ENCODE results near the gene EIF4G1. TPM values are rescaled to one million over a fixed set of nuclear protein-coding genes. Genes with fewer than 3 reads are reported as not detected.

Gene EIF4G1
- total and polyA plus RNA-seq, 2 of the 4 experiments (the other 2 are of a cell fraction): 225 to 274 TPM

- Histone ChIP-seq H3K36me3 (ENCODE audit: control insufficient read depth, insufficient read depth, low read length) (peaks cover 20% of the 10 kb centered on the region), H3K27ac (ENCODE audit: insufficient read depth, low read length) (no peak overlapping the region), H3K23ac (ENCODE audit: low read depth, low read length) (no peak overlapping the region), H2BK20ac (ENCODE audit: low read depth, low read length) (no peak overlapping the region), H3K4me2 (ENCODE audit: low read depth, low read length) (no peak overlapping the region), H2BK120ac (ENCODE audit: low read depth, low read length) (no peak overlapping the region), H2BK5ac (ENCODE audit: low read depth, low read length, poor library complexity, severe bottlenecking) (no peak overlapping the region), H2AFZ (replicated peaks; ENCODE audit: low read length, poor library complexity) (no peak overlapping the region), H3K79me1 (ENCODE audit: low read depth in 1 of 2, low read length in 2 of 2) (no peaks in the 10 kb centered on the region), H3K9me1 (ENCODE audit: insufficient read depth, low read length) (0 out of 2 replicates have a peak, but pooled peaks cover under 1% of the 10 kb centered on the region), H4K91ac (ENCODE audit: insufficient read depth, low read depth, low read length) (no peak overlapping the region), H2BK15ac (ENCODE audit: low read depth, low read length) (no peak overlapping the region), H3K18ac (ENCODE audit: low read depth, low read length) (no peak overlapping the region), H3K14ac (replicated peaks; ENCODE audit: low read depth, low read length) (no peak overlapping the region), H3K9me3 (ENCODE audit: control insufficient read depth, insufficient read depth, low read length) (no peaks in the 10 kb centered on the region), H2AK9ac (replicated peaks; ENCODE audit: low read depth, low read length, poor library complexity) (no peak overlapping the region), H4K8ac (ENCODE audit: low read depth in 2 of 2, low read length in 2 of 2) (no peak overlapping the region), H2AK5ac (ENCODE audit: low read depth, low read length) (no peak overlapping the region), H4K20me1 (ENCODE audit: insufficient read depth, low read length) (peaks cover 3% of the 10 kb centered on the region), H4K5ac (ENCODE audit: low read depth, low read length) (no peak overlapping the region), H3K4me3 (ENCODE audit: insufficient read depth, low read depth, low read length) (no peak overlapping the region), H3K4ac (ENCODE audit: low read depth, low read length) (no peak overlapping the region), H3K56ac (ENCODE audit: extremely low read depth, insufficient read depth, low read length) (no peak overlapping the region), H3K4me1 (ENCODE audit: control insufficient read depth, insufficient read depth, low read length) (peaks cover 7% of the 10 kb centered on the region; the same call in 1 of the 2 replicates), H3K27me3 (ENCODE audit: control insufficient read depth, insufficient read depth, low read length) (no peaks in the 10 kb centered on the region), H3K9ac (ENCODE audit: low read depth, low read length) (no peak overlapping the region)
- 100% methylated on average over 1 of the region's 10 CpGs; no CpG with 5 or more reads in 1 of the 2 experiments for WGBS, 2 experiments (ENCODE audit: extremely low coverage in 2 of 2, insufficient read length in 1 of 2)
- ATAC-seq (ENCODE audit: low read depth): no peak
- dilution Hi-C loops (cut with HindIII; ENCODE audit: low sequenced_read_pairs, unreplicated experiment) (loop anchor here (25.0 kb wide), 1 partner anchor 187 kb away; no protein-coding TSS in a partner anchor), intact Hi-C loops (cut with micrococcal nuclease) (loop anchor here (10.0 kb wide), 1 partner anchor 1425 kb away; no protein-coding TSS in a partner anchor), in situ Hi-C loops (cut with MboI; ENCODE audit: low sequenced_read_pairs) (no loop called here)
- DNase-seq: no peak
- ChIA-PET CTCF (no interaction called here), POLR2A (ENCODE audit: unreplicated experiment) (no interaction called here)
- BruUV-seq (replicated peaks): no TSS peak
- TF ChIP-seq BHLHE40 (IDR thresholded peaks at IDR 0.05; ENCODE audit: low read depth, low read length) (no peak), CTCF (conservative IDR thresholded peaks at IDR 0.05; ENCODE audit: low read depth, low read length) (no peak)
Measured at GRCh38 chr3:184349563-184350470, 35.4 kb downstream of the EIF4G1 start.

Measured in IMR-90 (cell line).